Fibroblast of the conjunctiva (primary cell): ENCODE data around the gene FCRLA.
"Not testable (repeated sequence)": the region's sequence is repeated elsewhere in the genome, so short reads cannot be mapped to it uniquely, and the experiment has no call there.

Experiments used
- DNase-seq: peaks from one replicate; pipeline ENCODE4 v3.0.0-alpha.2; 2010; ENCODE audit warnings: low read depth

FCRLA gene, protein sequence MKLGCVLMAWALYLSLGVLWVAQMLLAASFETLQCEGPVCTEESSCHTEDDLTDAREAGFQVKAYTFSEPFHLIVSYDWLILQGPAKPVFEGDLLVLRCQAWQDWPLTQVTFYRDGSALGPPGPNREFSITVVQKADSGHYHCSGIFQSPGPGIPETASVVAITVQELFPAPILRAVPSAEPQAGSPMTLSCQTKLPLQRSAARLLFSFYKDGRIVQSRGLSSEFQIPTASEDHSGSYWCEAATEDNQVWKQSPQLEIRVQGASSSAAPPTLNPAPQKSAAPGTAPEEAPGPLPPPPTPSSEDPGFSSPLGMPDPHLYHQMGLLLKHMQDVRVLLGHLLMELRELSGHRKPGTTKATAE

GRCh38 chr1:161706482-161707347, at the start of gene FCRLA:
FCRLA (plus strand) TSS chr1:161707229; CDS start chr1:161707265, 36 bp downstream.
- no peak for DNase-seq

DNA sequence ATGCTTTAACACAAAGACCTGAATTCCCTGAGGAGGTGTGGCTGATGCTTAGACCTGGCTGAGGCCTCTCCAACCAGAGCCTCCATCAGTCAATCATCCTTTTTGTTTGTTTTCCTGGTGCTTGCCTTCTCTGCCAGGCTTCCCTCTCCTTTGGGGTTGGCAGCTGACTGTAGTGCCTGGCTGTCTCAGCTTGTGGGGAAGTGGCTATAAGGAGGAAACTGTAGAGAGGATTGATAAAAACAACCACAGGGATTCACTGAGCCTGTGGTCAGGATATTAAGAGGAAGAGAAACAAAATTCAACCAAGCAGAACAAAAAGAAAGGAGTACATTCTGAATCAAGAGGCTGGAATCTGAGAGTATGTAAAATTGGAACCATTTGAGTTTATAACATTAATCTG, 48.5 kb upstream of the FCRLA start:
- DNase-seq: not testable (repeated sequence)

DNA sequence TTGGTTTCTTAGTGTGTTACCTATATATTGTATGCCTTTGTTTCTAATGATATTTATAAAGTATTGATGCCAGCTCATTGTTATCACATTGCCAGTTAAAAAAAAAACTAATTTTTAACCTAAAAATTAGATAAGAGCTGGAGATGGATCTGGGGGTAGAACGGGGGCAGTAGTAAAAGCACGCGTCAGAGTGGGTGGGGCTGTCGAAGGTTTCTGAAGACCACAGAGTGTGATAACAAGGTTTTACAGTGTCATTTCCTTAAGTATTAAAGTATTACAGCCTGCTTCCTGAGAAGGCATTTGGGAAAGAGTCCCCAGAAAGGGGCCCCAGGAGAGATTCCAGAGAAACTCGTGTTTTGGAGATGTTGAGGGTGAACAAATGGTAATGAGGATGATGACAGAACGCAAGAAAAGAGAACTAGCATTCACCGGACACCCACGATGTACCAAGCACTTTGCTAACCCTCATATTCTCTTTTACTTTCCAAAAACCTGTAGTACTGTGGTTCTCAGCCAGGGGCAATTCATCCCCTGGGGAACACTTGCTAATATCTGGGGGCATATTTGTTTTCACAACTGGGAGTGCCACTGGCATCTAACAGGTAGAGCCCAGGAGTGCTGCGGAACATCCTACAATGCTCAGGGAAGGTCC, 45.2 kb upstream of the FCRLA start:
- not testable (repeated sequence) for DNase-seq

DNA sequence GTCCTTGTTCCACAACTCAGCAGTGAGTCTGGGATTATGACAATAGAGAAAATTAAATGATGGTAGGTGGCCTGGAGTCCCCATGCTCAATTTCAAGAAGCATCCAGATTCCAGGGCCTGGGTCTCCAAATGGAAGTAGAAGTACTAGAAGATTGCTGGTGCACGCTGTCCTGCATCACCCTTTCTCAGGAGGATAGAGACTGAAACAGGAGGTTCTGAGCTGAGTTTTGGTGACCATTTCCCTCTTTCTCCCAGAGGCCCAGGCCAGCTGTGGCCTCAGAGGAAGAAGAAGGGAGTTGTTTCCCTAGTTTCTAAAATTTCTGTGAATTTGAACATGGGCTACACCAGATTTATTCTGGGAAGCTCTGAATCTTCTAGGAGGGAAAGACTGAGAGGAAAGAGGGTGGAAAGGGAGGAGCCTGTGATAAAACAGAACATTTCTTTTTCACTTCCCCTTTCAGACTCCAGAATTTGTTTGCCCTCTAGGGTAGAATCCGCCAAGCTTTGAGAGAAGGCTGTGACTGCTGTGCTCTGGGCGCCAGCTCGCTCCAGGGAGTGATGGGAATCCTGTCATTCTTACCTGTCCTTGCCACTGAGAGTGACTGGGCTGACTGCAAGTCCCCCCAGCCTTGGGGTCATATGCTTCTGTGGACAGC, 44.2 kb upstream of the FCRLA start, which contains the start of gene FCGR2B:
TSS of gene FCGR2B (plus strand) at position 460 of the 656 bp plus-strand sequence. CDS start at position 559, 99 bp downstream.
- DNase-seq: not testable (repeated sequence)

- DNase-seq: not testable (repeated sequence)
These were observed 43.5 kb upstream of the FCRLA start for GRCh38 chr1:161663569-161663968.

DNA sequence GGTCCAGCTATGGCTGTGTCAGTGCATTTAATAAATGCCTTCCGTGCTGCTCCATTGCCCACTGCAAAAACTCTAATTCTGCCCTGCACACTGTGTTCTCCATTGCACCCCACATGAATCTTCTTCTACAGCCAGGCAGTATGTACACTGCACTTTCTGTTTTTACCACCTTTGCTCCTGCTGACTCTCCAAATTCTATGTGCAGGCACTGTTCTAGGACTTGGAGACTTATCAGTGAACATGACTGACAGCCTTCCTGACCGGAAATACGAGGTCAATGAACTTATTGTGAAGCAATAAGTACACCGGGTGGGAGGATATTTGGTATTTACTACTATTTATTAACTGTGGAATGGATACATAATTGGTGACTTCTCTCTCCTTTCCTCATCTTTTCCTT, 42.3 kb upstream of the FCRLA start:
- DNase-seq: not testable (repeated sequence)

GRCh38 chr1:161671045-161672020, 35.7 kb upstream of the FCRLA start:
- DNase-seq: not testable (repeated sequence)

GRCh38 chr1:161673437-161673836, 33.6 kb upstream of the FCRLA start:
- DNase-seq: not testable (repeated sequence)

GRCh38 chr1:161674447-161674846, 32.6 kb upstream of the FCRLA start:
- not testable (repeated sequence) for DNase-seq

DNA sequence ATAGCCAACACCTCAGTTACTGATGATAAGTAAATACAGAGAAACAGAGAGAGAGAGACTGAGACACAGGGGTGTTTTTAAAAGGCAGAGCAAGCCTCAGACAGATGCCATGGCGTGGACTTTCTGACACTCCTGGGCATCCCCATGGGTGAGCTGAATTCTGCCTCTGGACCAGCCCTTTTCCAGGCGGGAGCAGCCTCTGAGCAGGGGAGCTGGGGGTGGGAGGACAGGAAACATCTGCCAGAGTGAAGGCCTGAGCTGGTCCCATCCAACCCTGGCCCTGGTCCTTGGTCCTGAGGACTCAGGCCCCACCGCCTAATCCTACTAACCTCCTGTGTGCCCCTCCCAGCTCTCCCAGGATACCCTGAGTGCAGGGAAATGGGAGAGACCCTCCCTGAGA, 32.1 kb upstream of the FCRLA start:
- not testable (repeated sequence) for DNase-seq

- DNase-seq: no peak
These were observed 30.6 kb upstream of the FCRLA start for GRCh38 chr1:161676441-161676840.

DNA sequence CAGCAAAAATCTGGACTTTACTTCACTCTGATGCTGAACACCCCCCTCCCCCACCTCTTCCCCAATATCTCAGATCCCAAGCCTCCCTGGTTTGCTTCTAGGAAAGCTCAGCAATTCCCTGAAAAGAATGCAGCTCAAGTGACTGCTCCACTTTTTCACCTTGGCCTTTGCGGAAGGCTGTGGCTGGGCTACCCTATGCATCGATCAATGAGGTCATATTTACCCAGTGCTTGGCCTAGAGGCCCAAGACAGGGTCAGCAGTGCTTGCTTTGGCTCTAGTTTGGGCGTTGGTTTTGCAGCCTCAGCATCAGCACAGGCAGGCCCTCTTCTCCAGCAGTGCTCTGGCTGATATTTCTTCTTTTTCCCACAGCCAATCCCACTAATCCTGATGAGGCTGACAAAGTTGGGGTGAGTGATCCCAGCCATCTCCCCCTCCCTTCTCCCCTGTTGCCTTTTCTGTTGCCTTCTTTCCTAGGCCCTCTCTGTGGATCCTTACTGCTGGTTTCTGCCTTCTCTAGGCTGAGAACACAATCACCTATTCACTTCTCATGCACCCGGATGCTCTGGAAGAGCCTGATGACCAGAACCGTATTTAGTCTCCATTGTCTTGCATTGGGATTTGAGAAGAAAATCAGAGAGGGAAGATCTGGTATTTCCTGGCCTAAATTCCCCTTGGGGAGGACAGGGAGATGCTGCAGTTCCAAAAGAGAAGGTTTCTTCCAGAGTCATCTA, 29.9 kb upstream of the FCRLA start:
- DNase-seq: no peak

DNA sequence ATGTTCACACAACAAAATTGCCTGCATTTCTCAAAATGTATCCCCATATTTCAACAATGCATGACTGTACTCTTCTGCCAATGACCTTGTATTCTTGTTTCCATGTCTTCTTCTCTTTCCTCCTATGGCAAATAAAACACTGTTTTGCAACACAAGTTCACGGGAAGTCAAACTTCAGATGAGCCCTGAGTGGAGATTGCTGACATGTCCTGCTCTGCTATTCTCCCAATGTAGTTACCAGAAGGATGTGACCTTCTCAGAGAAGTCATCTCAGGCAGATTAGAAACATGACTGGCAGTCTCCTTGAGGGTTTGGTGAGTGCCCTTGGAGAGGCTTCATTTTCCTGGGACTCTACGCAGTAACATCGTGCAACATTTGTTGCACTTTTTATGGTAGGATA, 28.5 kb upstream of the FCRLA start:
- no peak for DNase-seq

GRCh38 chr1:161681879-161682278, 25.1 kb upstream of the FCRLA start:
- no peak for DNase-seq

- DNase-seq: no peak
These were observed 18.1 kb upstream of the FCRLA start for GRCh38 chr1:161688946-161689345.

DNA sequence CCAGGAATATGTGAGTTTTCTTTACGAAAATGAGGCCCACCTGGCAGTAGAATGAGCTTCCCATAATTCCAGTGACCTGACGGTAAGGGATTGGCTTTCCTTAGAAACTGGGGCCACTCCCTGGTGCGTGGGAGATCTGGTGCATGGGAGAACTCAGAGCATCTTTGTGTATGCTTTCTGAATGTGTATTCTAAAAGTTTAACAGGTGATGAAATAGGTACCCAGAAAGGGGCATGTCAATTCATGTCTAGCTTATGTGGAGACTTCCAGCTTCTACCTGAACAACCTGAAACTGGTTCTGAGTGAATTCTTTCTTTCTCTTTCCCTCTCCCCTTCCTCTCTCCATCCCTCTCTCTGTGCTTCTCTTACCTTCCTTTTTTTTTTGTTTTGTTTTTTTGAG, 15.2 kb upstream of the FCRLA start:
- DNase-seq: no peak

DNA sequence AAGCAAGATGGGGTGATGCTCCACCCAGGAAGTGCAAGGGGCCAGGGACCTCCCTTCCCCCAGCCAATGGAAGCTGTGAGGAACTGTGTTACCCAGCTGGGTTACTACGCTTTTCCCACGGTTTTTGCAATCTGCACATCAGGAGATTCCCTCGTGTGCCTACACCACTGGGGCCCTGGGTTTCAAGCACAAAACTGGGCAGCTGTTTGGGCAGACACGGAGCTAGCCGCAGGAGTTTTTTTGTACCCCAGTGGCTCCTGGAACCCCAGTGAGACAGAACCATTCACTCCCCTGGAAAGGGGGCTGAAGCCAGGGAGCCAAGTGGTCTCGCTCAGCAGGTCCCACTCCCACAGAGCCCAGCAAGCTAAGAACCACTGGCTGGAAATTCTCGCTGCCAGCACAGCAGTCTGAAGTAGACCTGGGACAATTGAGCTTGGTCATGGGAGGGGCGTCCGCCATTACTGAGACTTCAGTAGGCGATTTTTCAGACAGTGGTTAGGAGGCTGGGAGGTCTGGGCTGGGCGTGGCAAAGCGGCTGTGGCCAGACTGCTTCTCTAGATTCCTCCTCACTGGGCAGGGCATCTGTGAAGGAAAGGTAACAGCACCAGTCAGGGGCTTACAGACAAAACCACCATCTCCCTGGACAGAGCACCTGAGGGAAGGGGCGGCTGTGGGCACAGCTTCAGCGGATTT, 13.9 kb upstream of the FCRLA start:
- DNase-seq: not testable (repeated sequence)

DNA sequence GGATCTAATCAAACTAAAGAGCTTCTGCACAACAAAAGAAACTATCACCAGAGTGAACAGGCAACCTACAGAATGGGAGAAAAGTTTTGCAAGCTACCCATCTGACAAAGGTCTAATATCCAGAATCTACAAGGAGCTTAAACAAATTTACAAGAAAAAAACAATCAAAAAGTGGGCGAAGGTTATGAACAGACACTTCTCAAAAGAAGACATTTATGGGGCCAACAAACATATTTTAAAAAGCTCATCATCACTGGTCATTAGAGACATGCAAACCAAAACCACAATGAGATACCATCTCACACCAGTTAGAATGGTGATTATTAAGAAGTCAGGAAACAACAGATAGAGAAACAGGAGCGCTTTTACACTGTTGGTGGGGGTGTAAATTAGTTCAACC, 8.7 kb upstream of the FCRLA start:
- DNase-seq: not testable (repeated sequence)

- no peak for DNase-seq
These were observed 4.8 kb upstream of the FCRLA start for GRCh38 chr1:161702250-161702649.
